Posterior vena cava (tissue), 2 donors: ENCODE data around the gene MUTYH. TPM values are rescaled to one million over a fixed set of nuclear protein-coding genes. Genes with fewer than 3 reads are reported as not detected.
"Not testable (repeated sequence)": the region's sequence is repeated elsewhere in the genome, so short reads cannot be mapped to it uniquely, and the experiment has no call there.

ENCODE experiments used
- DNase-seq: peaks from one replicate; pipeline ENCODE4 v3.0.0-alpha.2; 2020; ENCODE audit warnings: low spot score
- intact Hi-C, 2 donors: fragments of 100-400 bp; cut with DNase I; formaldehyde crosslinking; loops; one replicate each; pipeline versions ENCODE4 v1.14.1 to v1.14.2; 2022 to 2023
- total RNA-seq, 2 donors: library from RNA; stranded (reverse); fragmentation: NEBNext Ultra II Directional; extraction: Animal tissue kit (Norgen Biotek cat#: 25700); gene quantifications; one replicate each; pipeline ENCODE4 v1.2.1, GENCODE V29; 2021
- donor health status: DM: yes; HTN: yes; CAD: no.
- donor health status: DM: yes; HTN: yes; CAD: no.

The MUTYH gene
- total RNA-seq, 2 donors from 2014 or later: 15.1 to 15.7 TPM

- no peak for DNase-seq
- intact Hi-C loops: no loop called here
Observed at GRCh38 chr1:45299296-45299695, 40.9 kb downstream of the MUTYH start.

GRCh38 chr1:45297666-45298356 lies 42.4 kb downstream of the MUTYH start:
- intact Hi-C loops: no loop called here
- no peak for DNase-seq

GRCh38 chr1:45291716-45292115 lies 48.5 kb downstream of the MUTYH start:
- intact Hi-C loops: no loop called here

GRCh38 chr1:45291002-45291401 lies 49.2 kb downstream of the MUTYH start:
- DNase-seq, intact Hi-C loops: not testable (repeated sequence)

More at GRCh38 chr1:45291716-45292115, 48.5 kb downstream of the MUTYH start:
- no peak for DNase-seq

GRCh38 chr1:45286521-45286920 lies 53.7 kb downstream of the MUTYH start:
- intact Hi-C loops, DNase-seq: not testable (repeated sequence)

GRCh38 chr1:45284858-45285257 lies 55.4 kb downstream of the MUTYH start:
- intact Hi-C loops, DNase-seq: not testable (repeated sequence)

- DNase-seq: no peak
Observed at GRCh38 chr1:45282351-45282750, 57.9 kb downstream of the MUTYH start.

More at GRCh38 chr1:45282351-45282750, 57.9 kb downstream of the MUTYH start:
- intact Hi-C loops: no loop called here

Other genes with a start within 250 kb of the MUTYH start
- 1 to 10 TPM; 1.9 to 2.4 TPM for gene ZSWIM5, start 133.8 kb downstream of the MUTYH start, total RNA-seq
- under 1 TPM; 0.38 to 0.83 TPM for gene HPDL, start 13.5 kb downstream of the MUTYH start, total RNA-seq
- gene TOE1, start 270 bp downstream of the MUTYH start, total RNA-seq: 1 to 10 TPM; 5.8 to 7.0 TPM
- 1 to 10 TPM; 2.8 to 3.0 TPM for gene TESK2, start 150.7 kb upstream of the MUTYH start, total RNA-seq
- gene CCDC163, start 159.6 kb upstream of the MUTYH start, total RNA-seq: 1 to 10 TPM; 2.5 to 2.9 TPM
- gene MMACHC, start 159.9 kb upstream of the MUTYH start, total RNA-seq: 1 to 10 TPM; 2.8 to 3.9 TPM
- 100 to 1,000 TPM; 255 to 329 TPM for gene PRDX1, start 181.4 kb upstream of the MUTYH start, total RNA-seq
- 100 to 1,000 TPM in 1 of 2 donors, 10 to 100 TPM in 1; 97.2 to 119 TPM for gene AKR1A1, start 210.4 kb upstream of the MUTYH start, total RNA-seq
- 10 to 100 TPM; 36.7 to 45.5 TPM for gene NASP, start 243.6 kb upstream of the MUTYH start, total RNA-seq